Spinal cord (tissue), 10 donors: ENCODE data around the gene STAT3. TPM values are rescaled to one million over a fixed set of nuclear protein-coding genes. Genes with fewer than 3 reads are reported as not detected.
A peak's percentile ranks its signal among the peaks of the same experiment; 100 is the strongest.
"Not testable (repeated sequence)": the region's sequence is repeated elsewhere in the genome, so short reads cannot be mapped to it uniquely, and the experiment has no call there.

ENCODE experiments used
- DNase-seq, 6 donors: peaks; one replicate each; pipeline versions ENCODE4 v3.0.0 to v3.0.0-alpha.2; 2013 to 2015; ENCODE audit warnings: low spot score in 6 of 6, low read depth in 4 of 6
- H3K27ac ChIP-seq: one replicate; pipeline ENCODE4 v1.5.1; 2013; ENCODE audit warnings: low read depth, low read length, control low read depth
- H3K27me3 ChIP-seq: one replicate; pipeline ENCODE4 v1.6.1; 2013; ENCODE audit warnings: low read length; ENCODE audit not compliant: control insufficient read depth, insufficient read depth
- H3K36me3 ChIP-seq: one replicate; pipeline ENCODE4 v1.6.1; 2013; ENCODE audit warnings: low read length; ENCODE audit not compliant: control insufficient read depth, insufficient read depth
- H3K4me1 ChIP-seq: one replicate; pipeline ENCODE4 v1.6.1; 2013; ENCODE audit warnings: low read length; ENCODE audit not compliant: control insufficient read depth, insufficient read depth
- H3K4me3 ChIP-seq: one replicate; pipeline ENCODE4 v1.5.1; 2013; ENCODE audit warnings: low read depth, low read length, control low read depth
- H3K9me3 ChIP-seq: one replicate; pipeline ENCODE4 v1.6.1; 2013; ENCODE audit warnings: low read length; ENCODE audit not compliant: control insufficient read depth, insufficient read depth
- WGBS: methylation state at CpG from one replicate; pipeline ENCODE4 v1.1.5; 2013; ENCODE audit warnings: missing lambda C conversion rate; ENCODE audit not compliant: insufficient coverage; 5-methylcytosine and 5-hydroxymethylcytosine counted together
- polyA plus RNA-seq, 2 donors: library from polyadenylated mRNA; unstranded; fragments of 120-200 nt; gene quantifications; one replicate each; pipeline ENCODE4 v1.2.1, GENCODE V29; 2013; ENCODE audit not compliant: insufficient read length in 2 of 2
- total RNA-seq, 2 donors: library from RNA; depleted of rRNA in 1 of 2; stranded (reverse); fragments of 120-200 nt in 1 of 2; fragments of >200 nt in 1 of 2; gene quantifications; one replicate each; pipeline versions ENCODE4 v1.2.3 to v1.2.4, GENCODE V29; 2013 to 2014
- donor health status: healthy.

The STAT3 gene
- total and polyA plus RNA-seq, 4 donors = 74.1 to 97.5 (median 76.0) TPM

DNA sequence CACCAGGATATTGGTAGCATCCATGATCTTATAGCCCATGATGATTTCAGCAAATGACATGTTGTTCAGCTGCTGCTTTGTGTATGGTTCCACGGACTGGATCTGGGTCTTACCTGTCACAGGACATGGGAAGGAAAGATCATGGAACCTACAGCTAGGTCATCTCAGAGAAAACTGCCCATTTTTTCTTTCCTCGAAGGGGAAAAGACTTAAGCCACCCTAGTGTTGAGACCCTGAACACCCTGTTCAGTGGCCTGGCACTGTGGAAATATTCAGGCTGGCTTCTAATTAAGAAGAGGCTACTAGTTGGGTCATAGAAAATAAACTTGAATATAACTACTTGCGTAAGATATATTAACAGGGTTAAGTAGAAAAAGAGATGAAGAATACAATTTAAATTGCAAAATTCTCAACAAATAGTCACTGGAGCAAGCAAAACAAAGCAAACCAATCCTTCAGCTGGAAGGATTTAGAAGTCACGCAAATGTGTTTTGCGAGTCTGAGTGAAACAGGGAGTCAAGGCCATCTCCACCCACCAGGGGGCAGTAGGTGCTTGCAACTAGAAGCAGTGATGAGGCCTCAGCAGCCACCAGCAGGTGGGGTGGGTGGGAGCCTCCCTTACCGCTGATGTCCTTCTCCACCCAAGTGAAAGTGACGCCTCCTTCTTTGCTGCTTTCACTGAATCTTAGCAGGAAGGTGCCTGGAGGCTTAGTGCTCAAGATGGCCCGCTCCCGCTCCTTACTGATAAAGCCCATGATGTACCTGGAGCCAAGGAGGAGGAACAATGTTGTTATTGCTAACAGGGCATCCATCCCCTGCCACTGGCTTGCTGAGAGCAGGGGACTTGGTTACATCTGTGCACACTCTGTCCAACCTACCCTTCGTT lies 65.6 kb downstream of the STAT3 start:
- no peaks in the 10 kb centered on the region for H3K4me1 ChIP-seq
- H3K9me3 ChIP-seq = no peaks in the 10 kb centered on the region
- H3K36me3 ChIP-seq = peaks cover 53% of the 10 kb centered on the region
- H3K27ac ChIP-seq = no peak overlapping the region
- DNase-seq = peak; percentile 72 to 97 (median 86)
- no peak overlapping the region for H3K4me3 ChIP-seq
- WGBS = 45% methylated on average over 3 of the region's 10 CpGs
- no peaks in the 10 kb centered on the region for H3K27me3 ChIP-seq

DNA sequence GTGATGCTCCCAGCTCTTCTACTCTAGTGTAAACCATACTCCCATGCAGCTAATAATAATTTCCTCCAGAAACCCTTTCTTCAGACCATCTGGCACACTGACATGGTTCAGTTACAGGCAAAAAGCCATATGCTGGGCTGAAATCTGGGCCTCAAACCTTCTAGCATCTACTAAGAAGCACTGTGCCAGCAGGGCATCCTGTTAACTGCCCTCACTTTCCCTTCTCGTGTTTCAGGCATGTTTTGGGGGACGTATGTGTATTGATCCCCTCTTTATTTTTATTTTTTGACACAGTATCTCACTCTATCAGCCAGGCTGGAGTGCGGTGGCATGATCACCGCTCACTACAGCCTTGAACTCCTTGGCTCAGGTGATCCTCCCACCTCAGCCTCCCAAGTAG lies 66.7 kb downstream of the STAT3 start:
- Histone ChIP-seq H3K9me3 (no peaks in the 10 kb centered on the region), H3K4me1 (no peaks in the 10 kb centered on the region), H3K36me3 (peaks cover 59% of the 10 kb centered on the region), H3K27me3 (no peaks in the 10 kb centered on the region), H3K4me3 (no peak overlapping the region), H3K27ac (no peak overlapping the region)
- no peak for DNase-seq
- WGBS = 100% methylated on average over 2 of the region's 4 CpGs

DNA sequence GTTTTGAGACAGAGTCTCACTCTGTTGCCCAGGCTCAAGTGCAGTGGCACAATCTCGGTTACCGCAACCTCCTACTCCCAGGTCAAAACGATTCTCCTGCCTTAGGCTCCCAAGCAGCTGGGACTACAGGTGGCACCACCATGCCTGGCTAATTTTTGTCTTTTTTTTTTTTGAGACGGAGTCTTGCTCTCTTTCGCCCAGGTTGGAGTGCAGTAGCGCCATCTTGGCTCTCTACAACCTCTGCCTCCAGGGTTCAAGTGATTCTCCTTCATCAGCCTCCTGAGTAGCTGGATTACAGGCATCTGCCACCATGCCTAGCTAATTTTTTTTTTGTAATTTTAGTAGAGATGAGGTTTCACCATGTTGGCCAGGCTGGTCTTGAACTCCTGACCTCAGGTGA lies 70.3 kb downstream of the STAT3 start:
- H3K4me1 ChIP-seq, H3K9me3 ChIP-seq, H3K27ac ChIP-seq, DNase-seq, H3K4me3 ChIP-seq, H3K27me3 ChIP-seq: not testable (repeated sequence)
- peaks cover 70% of the 10 kb centered on the region for H3K36me3 ChIP-seq
- WGBS = 92% methylated on average over 4 of the region's 6 CpGs

DNA sequence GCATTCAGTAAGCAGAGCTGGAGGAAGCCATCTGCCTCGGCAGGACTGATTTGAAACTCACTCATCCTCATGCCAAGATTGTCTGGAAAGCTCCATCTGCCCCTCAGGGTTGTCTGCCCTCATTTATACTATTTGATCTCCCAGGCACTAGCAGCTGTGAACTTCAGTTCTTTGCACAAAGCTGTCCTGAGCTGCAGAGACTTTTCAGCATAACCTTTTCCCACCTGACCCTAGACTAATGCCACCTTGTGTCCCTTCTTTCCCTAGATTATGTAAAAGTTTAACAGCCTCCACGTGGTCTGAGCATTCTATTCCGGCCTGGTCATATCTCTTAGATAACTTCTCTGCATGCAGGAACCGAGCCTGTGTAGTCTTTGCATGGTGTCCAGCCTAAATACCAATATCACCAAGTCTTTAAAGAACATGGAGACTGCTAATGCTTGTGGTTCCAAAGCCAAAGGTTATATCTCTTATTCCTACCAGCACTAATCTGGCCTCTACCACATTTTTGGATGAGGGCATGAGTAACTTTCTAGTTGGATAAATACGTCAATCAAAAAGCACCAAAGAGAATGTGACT lies 70.9 kb downstream of the STAT3 start:
- 73% methylated on average over 5 of the region's 5 CpGs for WGBS
- Histone ChIP-seq H3K36me3 (peaks cover 70% of the 10 kb centered on the region), H3K4me1 (peaks cover 6% of the 10 kb centered on the region), H3K9me3 (no peaks in the 10 kb centered on the region), H3K27ac (no peak overlapping the region), H3K27me3 (no peaks in the 10 kb centered on the region), H3K4me3 (no peak overlapping the region)
- DNase-seq = peak in 1 of 6 donors; percentile 77

- WGBS = no CpG with 5 or more reads among the region's 4 CpGs
- no peak for DNase-seq
- H3K36me3 ChIP-seq = peaks cover 66% of the 10 kb centered on the region
- H3K9me3 ChIP-seq = no peaks in the 10 kb centered on the region
- H3K4me1 ChIP-seq = peaks cover 12% of the 10 kb centered on the region
- no peak overlapping the region for H3K4me3 ChIP-seq
- no peaks in the 10 kb centered on the region for H3K27me3 ChIP-seq
- no peak overlapping the region for H3K27ac ChIP-seq
Measured at GRCh38 chr17:42316755-42317154, 71.5 kb downstream of the STAT3 start.

GRCh38 chr17:42315402-42316156 lies 72.7 kb downstream of the STAT3 start:
- Histone ChIP-seq H3K9me3 (no peaks in the 10 kb centered on the region), H3K4me1 (peaks cover 24% of the 10 kb centered on the region), H3K36me3 (peaks cover 61% of the 10 kb centered on the region), H3K27ac (no peak overlapping the region), H3K27me3 (no peaks in the 10 kb centered on the region), H3K4me3 (no peak overlapping the region)
- 85% methylated on average over 8 of the region's 10 CpGs for WGBS
- no peak for DNase-seq

DNA sequence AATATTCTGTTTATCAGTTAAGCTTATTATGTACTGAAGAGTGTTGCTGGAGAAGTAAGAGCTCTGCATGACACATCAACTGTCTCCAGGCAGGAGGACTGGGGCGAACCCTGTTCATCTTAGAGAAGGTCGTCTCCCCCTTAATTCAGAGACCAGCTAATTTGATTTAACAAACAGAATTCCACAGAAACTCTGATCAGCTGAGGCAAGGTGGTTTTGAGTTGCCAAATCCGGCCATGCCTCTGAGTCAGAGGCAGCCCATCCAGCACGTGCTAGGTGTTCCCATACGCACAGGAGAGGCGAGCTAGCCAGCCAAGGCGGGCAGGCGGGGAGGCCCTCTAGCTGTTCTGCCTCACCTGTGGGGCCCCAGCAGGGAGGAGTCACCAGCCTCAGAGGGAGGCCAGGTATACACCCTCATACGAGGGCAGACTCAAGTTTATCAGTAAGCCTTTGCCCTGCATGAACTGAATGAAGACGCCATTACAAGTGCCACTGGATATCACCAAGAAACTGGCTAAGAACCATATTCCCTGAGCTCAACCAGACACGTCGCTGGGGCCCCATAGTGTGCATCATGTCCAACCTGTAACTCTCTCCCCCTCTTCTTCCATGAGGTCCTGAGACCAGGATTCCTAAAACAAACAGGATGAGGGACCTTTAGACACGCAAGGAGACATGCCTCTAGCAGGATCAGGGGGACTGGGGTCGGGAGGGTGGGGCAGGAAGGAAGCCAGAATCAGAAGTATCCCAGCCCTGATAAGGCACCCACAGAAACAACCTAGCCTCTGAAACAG lies 74.3 kb downstream of the STAT3 start:
- no peak for DNase-seq
- no peaks in the 10 kb centered on the region for H3K9me3 ChIP-seq
- H3K27ac ChIP-seq = no peak overlapping the region
- no peak overlapping the region for H3K4me3 ChIP-seq
- WGBS = 87% methylated on average over 10 of the region's 14 CpGs
- peaks cover 51% of the 10 kb centered on the region for H3K36me3 ChIP-seq
- no peaks in the 10 kb centered on the region for H3K27me3 ChIP-seq
- peaks cover 36% of the 10 kb centered on the region for H3K4me1 ChIP-seq

GRCh38 chr17:42313389-42313772 lies 74.9 kb downstream of the STAT3 start:
- WGBS = 100% methylated on average over 1 of the region's 4 CpGs
- no peak overlapping the region for H3K4me3 ChIP-seq
- H3K36me3 ChIP-seq = peaks cover 49% of the 10 kb centered on the region
- H3K27me3 ChIP-seq = no peaks in the 10 kb centered on the region
- peaks cover 36% of the 10 kb centered on the region for H3K4me1 ChIP-seq
- no peak for DNase-seq
- no peak overlapping the region for H3K27ac ChIP-seq
- no peaks in the 10 kb centered on the region for H3K9me3 ChIP-seq
